SK-N-SH treated with all-trans-retinoic acid at 6 μM for 48 hours (cell line): ENCODE measurements around the gene GBE1.

ENCODE experiments used
- ATAC-seq: fragments of 200-7000 bp; cut with Tn5 transposase; 3 replicates; pipeline ENCODE4 v1.9.1; 2020; ENCODE audit warnings: mild to moderate bottlenecking, moderate library complexity
- ARNTL ChIP-seq: fragments of 450-650 bp; formaldehyde crosslinking; IDR thresholded peaks from 2 replicates; pipeline ENCODE4 v1.5.0; 2020; ENCODE audit warnings: low read depth, mild to moderate bottlenecking, moderate library complexity, borderline replicate concordance
- BACH2 ChIP-seq: fragments of 250-450 bp; sonication (Bioruptor Pico); IDR thresholded peaks from 2 replicates; pipeline ENCODE4 v1.9.0; 2021; ENCODE audit warnings: mild to moderate bottlenecking, borderline replicate concordance
- CREB5 ChIP-seq: fragments of 250-450 bp; sonication (Bioruptor Pico); IDR thresholded peaks from 2 replicates; pipeline ENCODE4 v1.5.1; 2020; ENCODE audit warnings: low read depth, mild to moderate bottlenecking, moderate library complexity
- CSDC2 ChIP-seq: fragments of 250-450 bp; sonication (Bioruptor Pico); IDR thresholded peaks from 2 replicates; pipeline ENCODE4 v1.5.0; 2020; ENCODE audit warnings: mild to moderate bottlenecking, moderate library complexity
- CSRNP3 ChIP-seq: fragments of 250-450 bp; sonication (Bioruptor Pico); IDR thresholded peaks from 2 replicates; pipeline ENCODE4 v1.5.1; 2021; ENCODE audit warnings: mild to moderate bottlenecking, moderate library complexity
- ESRRG ChIP-seq: fragments of 250-450 bp; sonication (Bioruptor Pico); IDR thresholded peaks from 2 replicates; pipeline ENCODE4 v1.6.1; 2021; ENCODE audit warnings: mild to moderate bottlenecking
- GLIS3 ChIP-seq: fragments of 250-450 bp; sonication (Bioruptor Pico); IDR thresholded peaks from 2 replicates; pipeline ENCODE4 v1.5.0; 2020; ENCODE audit warnings: mild to moderate bottlenecking, moderate library complexity
- ISL1 ChIP-seq: fragments of 250-450 bp; sonication (Bioruptor Pico); IDR thresholded peaks from 2 replicates; pipeline ENCODE4 v2.1.2; 2022; ENCODE audit warnings: mild to moderate bottlenecking, moderate library complexity
- OSR1 ChIP-seq: fragments of 250-450 bp; sonication (Bioruptor Pico); IDR thresholded peaks from 2 replicates; pipeline ENCODE4 v1.8.0; 2022; ENCODE audit warnings: moderate library complexity, mild to moderate bottlenecking, inconsistent platforms
- POU6F1 ChIP-seq: fragments of 250-450 bp; sonication (Bioruptor Pico); IDR thresholded peaks from 2 replicates; pipeline ENCODE4 v1.8.0; 2021; ENCODE audit warnings: low read depth, mild to moderate bottlenecking, moderate library complexity, borderline replicate concordance
- PPARA ChIP-seq: fragments of 250-450 bp; sonication (Bioruptor Pico); IDR thresholded peaks from 2 replicates; pipeline ENCODE4 v1.5.0; 2020; ENCODE audit warnings: mild to moderate bottlenecking, borderline replicate concordance
- RARB ChIP-seq: fragments of 250-450 bp; sonication (Bioruptor Pico); IDR thresholded peaks from 2 replicates; pipeline ENCODE4 v1.8.0; 2021; ENCODE audit warnings: mild to moderate bottlenecking, moderate library complexity
- TCF4 ChIP-seq: fragments of 250-450 bp; sonication (Bioruptor Pico); IDR thresholded peaks from 2 replicates; pipeline ENCODE4 v1.8.0; 2021; ENCODE audit warnings: mild to moderate bottlenecking, moderate library complexity, borderline replicate concordance
- TOX ChIP-seq: fragments of 250-450 bp; sonication (Bioruptor Pico); IDR thresholded peaks from 2 replicates; pipeline ENCODE4 v1.8.0; 2021; ENCODE audit warnings: mild to moderate bottlenecking, moderate library complexity, borderline replicate concordance
- TSHZ2 ChIP-seq: fragments of 250-450 bp; sonication (Bioruptor Pico); IDR thresholded peaks from 2 replicates; pipeline ENCODE4 v1.5.0; 2020; ENCODE audit warnings: mild to moderate bottlenecking, moderate library complexity
- ZC3H10 ChIP-seq: fragments of 250-450 bp; sonication (Bioruptor Pico); IDR thresholded peaks from 2 replicates; pipeline ENCODE4 v1.5.1; 2021; ENCODE audit warnings: mild to moderate bottlenecking, moderate library complexity
- ZFP3 ChIP-seq: fragments of 250-450 bp; sonication (Bioruptor Pico); IDR thresholded peaks from 2 replicates; pipeline ENCODE4 v1.5.0; 2020; ENCODE audit warnings: mild to moderate bottlenecking, moderate library complexity
- ZFP30 ChIP-seq: fragments of 450-650 bp; formaldehyde crosslinking; IDR thresholded peaks from 2 replicates; pipeline ENCODE4 v1.5.0; 2022; ENCODE audit warnings: mild to moderate bottlenecking, moderate library complexity
- ZNF565 ChIP-seq: fragments of 450-650 bp; formaldehyde crosslinking; conservative IDR thresholded peaks from 2 replicates; pipeline ENCODE4 v1.5.0; 2020; ENCODE audit warnings: low read depth, mild to moderate bottlenecking, moderate library complexity
- ZNF70 ChIP-seq: fragments of 450-650 bp; formaldehyde crosslinking; IDR thresholded peaks from 2 replicates; pipeline ENCODE4 v1.5.0; 2020; ENCODE audit warnings: mild to moderate bottlenecking, moderate library complexity
- ZNF8 ChIP-seq: fragments of 450-650 bp; formaldehyde crosslinking; IDR thresholded peaks from 2 replicates; pipeline ENCODE4 v1.5.0; 2020; ENCODE audit warnings: mild to moderate bottlenecking, moderate library complexity

The GBE1 gene

GRCh38 chr3:81707996-81708395 lies 53.4 kb downstream of the GBE1 start (continued):
- TF ChIP-seq POU6F1 (CRISPR knock-in tag) (no peak), ZC3H10 (CRISPR knock-in tag) (no peak), ESRRG (CRISPR knock-in tag) (no peak), ZFP30 (CRISPR knock-in tag) (no peak), GLIS3 (CRISPR knock-in tag) (no peak), ZNF8 (CRISPR knock-in tag) (no peak), ZNF565 (CRISPR knock-in tag) (no peak), BACH2 (no peak), CSRNP3 (CRISPR knock-in tag) (no peak), ZFP3 (CRISPR knock-in tag) (no peak), TOX (no peak)

- TF ChIP-seq TSHZ2 (CRISPR knock-in tag), result no peak
- TF ChIP-seq ESRRG (CRISPR knock-in tag), result no peak
- TF ChIP-seq ISL1 (CRISPR knock-in tag), result no peak
- TF ChIP-seq TCF4 (CRISPR knock-in tag), result no peak
- no peak for ATAC-seq
These were observed 59.3 kb downstream of the GBE1 start for GRCh38 chr3:81702126-81702525.

- ATAC-seq, result no peak
- TF ChIP-seq ZFP3 (CRISPR knock-in tag), result no peak
- TF ChIP-seq ZNF8 (CRISPR knock-in tag), result no peak
- no peak for TF ChIP-seq GLIS3 (CRISPR knock-in tag)
- no peak for TF ChIP-seq POU6F1 (CRISPR knock-in tag)
- no peak for TF ChIP-seq OSR1 (CRISPR knock-in tag)
- no peak for TF ChIP-seq BACH2
- TF ChIP-seq ARNTL (CRISPR knock-in tag), result no peak
- no peak for TF ChIP-seq CSDC2 (CRISPR knock-in tag)
- TF ChIP-seq RARB (CRISPR knock-in tag), result no peak
- no peak for TF ChIP-seq ZFP30 (CRISPR knock-in tag)
- TF ChIP-seq ZNF565 (CRISPR knock-in tag), result no peak
- no peak for TF ChIP-seq ZNF70 (CRISPR knock-in tag)
- TF ChIP-seq CREB5 (CRISPR knock-in tag), result no peak
- no peak for TF ChIP-seq TCF4 (CRISPR knock-in tag)
- no peak for TF ChIP-seq TSHZ2 (CRISPR knock-in tag)
- TF ChIP-seq PPARA (CRISPR knock-in tag), result no peak
- no peak for TF ChIP-seq ZC3H10 (CRISPR knock-in tag)
These were observed 61.7 kb downstream of the GBE1 start for GRCh38 chr3:81699536-81700320.
